GM20431 (cell line): ENCODE data around the gene MAP7D2.

ENCODE experiments used
- in situ Hi-C: fragments of 300-500 bp; cut with MseI, MboI; formaldehyde crosslinking; loops from one replicate; pipeline ENCODE4 v1.15.0; 2020; ENCODE audit warnings: low sequenced_read_pairs; ENCODE audit not compliant: unreplicated experiment

MAP7D2 gene

DNA sequence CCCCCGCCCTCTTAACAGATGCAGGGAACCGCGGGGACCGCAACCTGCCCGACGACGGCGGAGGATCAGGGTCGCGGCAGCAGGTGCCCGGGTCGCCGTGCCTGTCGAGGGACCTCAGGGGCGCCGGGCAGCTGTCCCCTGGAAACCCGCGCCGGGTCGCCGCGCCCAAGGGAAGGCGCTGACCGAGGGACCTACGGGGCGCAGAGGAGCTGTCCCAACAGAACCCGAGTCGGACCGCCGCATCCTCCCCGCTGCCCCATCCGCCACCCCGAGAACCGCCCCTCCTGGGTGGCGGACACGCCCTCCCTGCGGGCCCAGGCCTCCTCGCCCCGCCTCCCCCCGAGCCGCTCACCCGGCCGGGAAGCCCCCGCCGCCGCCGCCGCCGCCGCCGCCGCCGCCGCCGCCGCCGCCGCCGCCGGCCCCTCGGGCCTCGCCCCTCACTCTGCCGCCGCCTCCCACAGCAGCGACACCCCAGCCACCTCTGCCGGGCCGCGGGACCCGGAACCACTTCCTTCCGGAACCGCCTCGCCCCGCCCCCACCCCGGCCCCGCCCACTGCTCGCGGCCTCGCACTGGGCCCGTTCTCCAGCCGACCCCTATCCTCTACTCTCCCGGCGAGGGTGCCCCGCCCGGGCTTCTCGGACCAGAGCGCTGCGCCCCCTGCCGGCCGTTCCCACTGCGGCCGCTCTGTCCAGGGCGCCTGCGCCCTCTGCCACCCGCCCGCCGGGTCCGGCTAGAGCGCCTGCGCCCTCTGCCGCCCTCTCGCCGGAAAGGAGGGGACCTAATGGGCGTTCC, 126.0 kb downstream of the MAP7D2 start, which contains the start of gene BCLAF3:
Gene BCLAF3, minus strand, starts transcription at position 506 of the 794 bp plus-strand sequence. CDS start 20,797 bp downstream, outside the sequence.
- in situ Hi-C loops: no loop called here

DNA sequence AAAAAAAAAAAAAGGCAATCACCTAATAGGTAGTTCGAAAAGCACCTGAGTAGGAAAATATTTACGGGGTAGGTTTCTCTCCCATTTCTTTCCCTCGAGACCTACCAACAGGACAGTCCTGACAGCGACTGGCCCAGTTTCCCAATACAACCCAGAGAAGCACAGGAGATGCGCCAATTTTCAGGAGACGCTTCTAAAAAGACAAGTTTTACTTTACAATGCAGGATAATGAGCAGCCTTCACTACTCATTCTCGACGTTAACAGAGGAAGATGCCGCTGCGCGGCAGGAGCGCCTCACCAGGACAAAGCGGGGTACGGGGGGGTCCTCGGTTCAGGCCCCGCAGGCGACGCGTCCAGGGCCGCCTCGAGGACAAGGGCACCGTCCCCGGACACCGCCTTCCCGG, 126.6 kb downstream of the MAP7D2 start:
- in situ Hi-C loops: no loop called here

DNA sequence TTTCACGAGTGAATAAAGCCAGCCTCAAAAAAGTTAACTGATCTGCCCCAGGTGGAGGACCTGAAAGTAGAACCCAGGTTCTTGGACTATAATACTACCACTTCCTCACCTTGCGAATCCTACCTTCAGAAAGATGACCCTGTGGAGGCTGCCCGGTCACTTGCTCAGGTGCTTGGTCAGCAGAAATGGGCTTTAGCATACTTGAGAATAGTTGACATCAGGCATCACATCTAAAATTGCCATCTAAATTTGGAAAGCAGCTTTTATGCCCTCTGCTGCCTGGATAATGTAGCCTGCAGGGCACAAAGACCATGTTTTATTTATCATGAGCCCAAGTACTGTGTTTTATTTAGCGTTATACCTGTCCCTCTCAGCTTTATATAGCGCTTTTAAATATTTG, 128.9 kb downstream of the MAP7D2 start:
- in situ Hi-C loops: no loop called here

DNA sequence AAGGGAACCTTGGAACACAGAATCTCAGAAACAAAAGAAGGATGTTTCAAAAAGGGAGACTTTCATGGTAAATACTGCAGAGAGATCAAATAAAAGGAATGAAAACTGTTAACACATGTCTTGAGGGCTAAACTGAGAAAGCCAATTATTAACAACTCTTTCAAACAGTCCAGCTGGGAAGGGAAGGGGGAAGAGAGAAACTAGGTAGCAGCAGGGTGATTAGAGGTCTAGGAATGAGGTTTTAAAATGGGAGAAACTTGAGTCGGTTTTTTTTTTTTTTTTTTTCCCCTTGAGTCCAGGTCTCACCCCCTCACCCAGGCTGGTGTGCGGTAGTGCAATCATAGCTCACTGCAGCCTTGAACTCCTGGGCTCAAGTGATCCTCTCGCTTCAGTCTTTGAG, 130.2 kb downstream of the MAP7D2 start:
- in situ Hi-C loops: no loop called here

DNA sequence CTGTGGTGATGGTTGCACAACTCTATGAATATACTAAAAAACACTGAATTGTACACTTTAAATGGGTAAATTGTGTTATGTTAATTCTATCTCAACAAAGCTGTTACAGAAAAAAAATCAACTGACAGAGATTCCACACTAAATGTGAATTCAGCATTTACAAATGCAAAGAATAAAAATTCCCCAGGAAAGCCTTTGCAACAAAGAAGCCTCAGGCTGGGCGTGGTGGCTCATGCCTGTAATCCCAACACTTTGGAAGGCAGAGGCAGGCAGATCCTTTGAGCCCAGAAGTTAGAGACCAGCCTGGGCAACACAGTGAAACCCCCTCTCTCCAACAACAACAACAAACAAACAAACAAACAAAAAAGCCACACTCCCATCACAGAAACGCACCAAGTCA, 134.8 kb downstream of the MAP7D2 start:
- in situ Hi-C loops: no loop called here

DNA sequence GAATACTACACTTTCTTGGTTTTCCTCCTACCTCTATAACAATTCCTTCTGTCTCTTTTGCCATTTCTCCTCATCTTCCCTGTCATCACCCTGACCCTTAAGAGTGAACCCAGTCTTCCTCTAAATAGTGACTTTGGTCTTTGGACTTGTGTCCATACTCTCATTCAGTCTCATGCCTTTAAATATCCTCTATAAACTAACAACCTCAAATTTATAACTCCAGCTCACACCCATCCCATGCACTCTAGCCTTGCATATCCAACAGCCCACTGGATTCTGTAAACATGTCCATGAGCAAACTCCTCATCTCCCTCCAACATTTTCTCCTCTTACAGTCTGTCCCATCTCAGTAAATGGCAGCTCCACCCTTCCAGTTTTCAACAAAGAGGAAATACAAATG, 140.9 kb downstream of the MAP7D2 start:
- in situ Hi-C loops: no loop called here

DNA sequence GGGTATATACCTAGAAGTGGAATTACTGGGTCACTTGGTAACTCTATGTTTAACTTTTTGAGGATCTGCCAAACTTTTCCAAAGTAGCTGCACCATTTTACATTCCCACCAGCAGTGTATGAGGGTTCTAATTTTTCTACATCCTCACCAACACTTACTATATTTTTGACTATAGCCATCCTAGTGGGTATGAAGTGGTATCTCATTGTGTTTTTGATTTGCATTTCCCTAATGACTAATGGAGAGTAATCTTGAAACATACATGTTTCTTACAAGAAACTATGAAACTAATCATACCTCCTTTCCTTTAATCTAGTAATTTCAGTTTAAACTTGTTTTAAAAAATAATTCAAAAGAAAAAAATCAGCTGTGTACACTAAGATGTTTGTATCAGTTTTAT, 143.7 kb downstream of the MAP7D2 start:
- in situ Hi-C loops: no loop called here

DNA sequence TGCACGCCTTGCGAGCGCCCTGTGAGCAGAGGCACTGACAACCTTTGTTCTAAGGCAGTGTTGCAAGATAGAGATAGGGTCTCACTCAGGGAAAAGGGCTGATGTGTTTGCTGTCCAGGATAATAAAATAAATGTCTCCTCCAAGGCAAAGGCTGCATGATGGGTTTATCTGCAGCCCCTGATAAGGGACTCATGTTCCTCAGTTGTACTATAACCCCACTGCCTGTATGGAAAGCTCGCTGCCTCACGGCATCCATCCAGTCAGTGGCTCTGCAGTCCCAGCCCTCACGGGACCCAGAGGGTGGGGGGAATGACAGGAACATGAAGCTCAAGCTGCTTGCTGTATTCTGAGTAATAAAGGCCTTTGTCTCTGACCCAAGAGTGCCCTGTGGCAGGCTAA, 148.4 kb downstream of the MAP7D2 start:
- in situ Hi-C loops: no loop called here

DNA sequence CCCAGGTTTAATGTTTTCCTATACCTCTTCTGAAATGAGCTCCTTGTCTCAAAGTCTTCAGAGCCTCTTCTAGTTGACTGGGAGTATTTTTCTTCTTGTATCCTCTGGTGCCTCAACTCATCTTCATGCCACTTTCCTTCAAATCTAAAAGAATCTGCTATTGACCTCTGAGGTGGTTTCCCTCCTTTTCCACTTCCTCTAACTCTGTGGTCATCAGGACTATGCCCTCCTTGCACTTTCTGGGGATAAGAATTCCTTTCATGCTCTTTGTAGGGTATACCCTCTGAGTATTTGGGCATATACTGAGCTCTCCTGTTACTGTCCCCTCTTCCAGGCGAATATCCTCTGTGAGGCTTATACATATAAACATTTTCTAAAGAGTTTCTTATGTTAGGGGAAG, 150.7 kb downstream of the MAP7D2 start:
- in situ Hi-C loops: no loop called here

DNA sequence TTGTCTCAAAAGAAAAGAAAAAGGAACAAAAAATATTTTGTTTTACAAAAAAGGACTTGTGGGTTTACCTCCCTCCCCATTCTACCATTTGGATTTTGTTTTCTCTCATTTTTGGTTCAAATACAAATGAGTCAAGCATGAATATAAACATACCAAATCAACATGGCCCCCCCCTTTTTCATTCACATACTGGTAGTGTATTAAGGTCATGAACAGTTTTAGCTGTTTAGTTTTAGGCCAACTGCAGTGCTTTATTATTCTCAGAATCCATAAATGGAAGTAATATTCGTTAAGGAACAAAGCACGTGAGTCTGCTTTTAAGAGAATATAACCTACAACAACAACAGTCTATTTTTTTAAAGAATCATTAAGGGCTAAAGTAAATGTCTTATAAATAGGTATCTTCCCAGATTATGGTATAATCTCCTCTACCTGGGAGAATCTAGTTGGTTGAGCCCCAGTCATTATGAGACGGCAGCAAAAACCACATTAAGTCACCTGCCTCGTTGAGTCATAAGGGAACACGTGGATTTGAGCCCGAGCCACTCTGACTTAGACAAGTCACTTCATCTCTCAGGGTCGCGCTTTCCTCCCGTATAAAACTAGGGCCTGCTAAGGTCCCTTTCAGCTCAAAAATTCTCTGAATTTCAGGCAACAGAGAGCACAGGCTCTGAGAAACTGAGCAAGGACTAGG, 152.5 kb downstream of the MAP7D2 start:
- in situ Hi-C loops: no loop called here

DNA sequence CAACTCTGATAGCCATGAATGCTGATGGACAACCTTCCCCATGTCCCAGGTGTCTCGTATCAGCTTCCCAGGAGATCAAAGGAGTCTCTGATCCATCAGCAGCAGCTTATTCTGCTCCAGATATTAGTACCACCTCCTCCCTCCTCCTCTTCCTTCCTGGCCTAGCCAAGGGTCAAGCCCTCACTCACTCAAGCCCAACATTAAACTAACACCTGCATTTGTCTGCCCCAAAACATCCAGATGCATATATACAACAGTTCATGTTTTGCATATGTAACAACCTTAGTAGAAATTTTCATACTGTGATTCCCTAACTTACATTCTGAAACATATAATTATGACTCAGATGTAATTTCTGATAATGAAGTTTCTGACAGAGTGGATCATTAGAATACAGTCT, 155.8 kb downstream of the MAP7D2 start:
- in situ Hi-C loops: no loop called here

DNA sequence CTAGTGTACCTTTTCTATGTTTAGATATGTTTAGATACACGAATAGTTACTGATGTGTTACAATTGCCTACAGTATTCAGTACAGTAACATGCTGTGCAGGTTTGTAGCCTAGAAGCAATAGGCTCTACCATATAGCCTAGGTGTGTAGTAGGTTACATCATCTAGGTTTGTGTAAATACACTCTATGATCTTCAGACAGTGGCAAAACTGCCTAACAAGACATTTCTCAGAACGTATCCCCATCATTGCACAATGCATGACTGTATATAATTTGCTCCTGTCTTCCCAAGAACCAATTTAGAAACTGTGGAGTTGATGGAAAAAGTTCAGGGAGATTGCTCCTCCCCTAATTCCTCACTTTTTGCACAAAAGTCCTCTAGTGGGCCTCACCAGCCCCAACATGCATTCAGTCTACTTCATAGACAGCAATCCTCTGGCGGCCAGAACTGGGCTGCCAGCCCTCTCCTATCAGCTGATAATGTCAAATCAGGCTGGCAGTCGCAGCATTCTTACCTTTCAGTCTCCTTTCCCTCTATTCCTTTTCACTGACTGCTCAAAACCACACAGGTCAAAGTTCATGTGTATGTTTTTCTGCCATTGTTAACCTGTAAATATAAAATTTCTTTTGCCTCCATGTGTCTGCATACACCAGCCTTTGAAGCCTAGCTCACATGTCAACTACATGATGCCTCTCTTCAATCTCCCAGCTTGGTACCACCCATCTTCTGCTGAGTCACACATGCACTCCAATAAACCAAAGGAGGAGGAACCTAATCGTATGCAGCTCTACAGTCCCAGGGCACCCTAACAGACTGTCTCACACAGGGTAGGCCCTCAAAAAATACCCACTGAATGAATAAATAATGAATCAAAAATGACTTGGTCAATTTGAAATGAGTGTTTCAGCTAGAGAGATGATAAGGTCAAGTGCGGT, 157.9 kb downstream of the MAP7D2 start:
- in situ Hi-C loops: no loop called here

DNA sequence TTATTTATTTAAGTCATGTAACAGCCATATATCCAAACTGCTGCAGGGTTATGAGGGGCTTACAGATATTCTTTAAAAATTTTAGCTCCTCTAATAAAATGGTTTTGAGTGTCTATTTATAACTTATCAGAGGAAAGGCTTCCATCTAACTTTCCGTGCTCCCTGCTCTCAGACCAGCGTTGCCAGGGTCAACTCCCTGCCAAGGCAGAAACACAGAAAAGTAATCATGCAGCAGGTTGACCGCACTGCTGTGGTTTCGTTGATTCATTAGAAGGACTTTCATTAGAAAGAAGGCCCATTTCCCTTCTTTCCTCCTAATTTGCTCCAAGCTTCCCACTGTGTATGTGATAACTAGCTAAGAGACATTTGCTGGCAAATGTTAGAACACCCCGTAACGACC, 159.8 kb downstream of the MAP7D2 start:
- in situ Hi-C loops: no loop called here
